ENCODE data around the gene CAPNS2. TPM values are rescaled to one million over a fixed set of nuclear protein-coding genes. Genes with fewer than 3 reads are reported as not detected.
A peak's percentile ranks its signal among the peaks of the same experiment; 100 is the strongest.

Gene CAPNS2
- total RNA-seq, 2 donors from 2014 or later = not detected

DNA sequence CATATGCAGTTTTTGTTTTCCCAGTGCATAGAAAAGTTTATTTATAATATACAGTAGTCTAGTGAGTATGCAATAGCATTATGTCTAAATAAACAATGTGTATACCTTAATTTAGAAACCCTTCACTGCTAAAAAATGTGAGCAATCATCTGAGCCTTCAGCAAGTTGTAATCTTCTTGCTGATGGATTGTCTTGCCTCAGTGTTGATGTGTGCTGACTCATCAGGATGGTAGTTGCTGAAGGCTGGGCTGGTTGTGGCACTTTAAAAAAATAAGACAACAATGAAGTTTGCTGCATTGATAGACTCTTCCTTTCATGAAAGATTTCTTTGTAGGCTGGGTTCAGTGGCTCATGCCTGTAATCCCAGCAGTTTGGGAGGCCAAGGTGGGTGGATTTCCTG is 13.9 kb upstream of the CAPNS2 start:
- ATAC-seq (replicated peaks in 1 of 2) (no peak), DNase-seq (no peak)
- Mint-ChIP-seq H3K27ac (no peak overlapping the region), H3K36me3 (ENCODE audit: insufficient read depth in 2 of 2) (no peaks in the 10 kb centered on the region), H3K4me1 (ENCODE audit: low read depth) (no peaks in the 10 kb centered on the region), H3K4me3 (no peak overlapping the region), H3K9me3 (no peaks in the 10 kb centered on the region), H3K27me3 (ENCODE audit: low read depth) (no peaks in the 10 kb centered on the region)

DNA sequence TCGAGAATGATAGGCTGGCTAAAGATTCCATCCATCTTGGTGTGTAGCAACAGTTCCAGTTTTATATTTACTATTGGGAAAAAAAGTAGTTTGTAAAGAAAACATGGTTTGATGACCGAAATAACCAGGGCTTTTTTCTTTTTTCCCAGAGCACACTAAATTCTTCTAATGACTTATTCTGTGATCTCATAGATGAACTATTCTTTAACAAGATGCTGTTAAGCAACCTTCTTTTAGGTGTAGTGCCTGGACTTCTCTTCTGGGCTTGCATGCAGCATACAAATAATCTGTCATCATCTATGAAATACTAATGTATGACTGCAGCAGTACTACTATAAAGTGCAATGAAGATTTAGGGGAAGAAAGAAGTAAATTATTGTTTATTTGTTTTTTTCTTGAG is 11.0 kb upstream of the CAPNS2 start:
- Mint-ChIP-seq H3K9me3 (no peaks in the 10 kb centered on the region), H3K27me3 (ENCODE audit: low read depth) (no peaks in the 10 kb centered on the region), H3K4me1 (ENCODE audit: low read depth) (no peaks in the 10 kb centered on the region), H3K4me3 (no peak overlapping the region), H3K36me3 (ENCODE audit: insufficient read depth in 2 of 2) (no peaks in the 10 kb centered on the region), H3K27ac (no peak overlapping the region)
- DNase-seq = no peak
- no peak for ATAC-seq (replicated peaks in 1 of 2)

DNA sequence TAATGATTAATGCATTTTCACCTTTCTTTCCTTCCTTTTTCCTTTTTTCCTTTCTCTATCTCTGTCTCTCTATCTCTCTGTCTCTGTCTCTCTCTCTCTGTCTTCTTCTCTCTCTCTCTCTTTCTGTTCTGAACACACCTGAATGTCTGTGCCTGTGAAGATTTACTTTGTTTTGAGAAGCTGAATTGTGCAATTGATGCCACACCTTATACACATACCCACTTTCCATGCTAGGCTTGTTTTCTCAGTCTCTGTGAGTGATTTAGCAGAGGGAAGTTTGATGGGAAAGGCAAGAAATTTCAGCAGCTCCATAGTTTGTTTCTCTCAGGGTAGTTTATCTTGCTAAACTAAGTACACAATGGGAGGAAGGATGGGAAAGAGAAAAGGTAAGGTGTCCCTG is 9.3 kb upstream of the CAPNS2 start:
- ATAC-seq (replicated peaks in 1 of 2) (no peak), DNase-seq (no peak)
- no peaks in the 10 kb centered on the region for H3K4me1 Mint-ChIP-seq (ENCODE audit: low read depth)
- H3K9me3 Mint-ChIP-seq = no peaks in the 10 kb centered on the region
- no peak overlapping the region for H3K4me3 Mint-ChIP-seq
- H3K27ac Mint-ChIP-seq = no peak overlapping the region
- no peaks in the 10 kb centered on the region for H3K36me3 Mint-ChIP-seq (ENCODE audit: insufficient read depth in 2 of 2)
- H3K27me3 Mint-ChIP-seq (ENCODE audit: low read depth) = no peaks in the 10 kb centered on the region

DNA sequence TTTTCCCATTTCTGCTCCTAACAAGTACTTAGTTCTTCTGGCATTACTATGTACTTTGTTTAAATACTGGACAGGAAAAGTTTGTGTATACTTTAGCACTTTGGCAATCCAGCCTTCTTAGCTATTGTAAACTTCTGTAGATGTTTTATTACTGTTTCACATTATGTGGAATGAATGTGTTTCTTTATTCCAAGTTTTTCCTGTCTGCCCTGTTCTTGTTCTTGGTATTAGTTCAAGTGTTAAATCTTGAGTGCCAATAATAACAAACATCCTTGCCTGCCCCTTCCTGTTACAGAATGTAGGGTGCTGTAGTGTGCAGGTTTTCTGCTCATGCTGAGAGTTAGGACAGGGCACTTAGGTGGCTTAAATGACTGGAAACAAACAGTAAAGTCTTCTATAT is 7.3 kb upstream of the CAPNS2 start:
- Mint-ChIP-seq H3K27ac (no peak overlapping the region), H3K4me3 (no peak overlapping the region), H3K9me3 (no peaks in the 10 kb centered on the region), H3K4me1 (ENCODE audit: low read depth) (no peaks in the 10 kb centered on the region), H3K27me3 (ENCODE audit: low read depth) (no peaks in the 10 kb centered on the region), H3K36me3 (ENCODE audit: insufficient read depth in 2 of 2) (no peaks in the 10 kb centered on the region)
- ATAC-seq (replicated peaks in 1 of 2) (no peak), DNase-seq (no peak)

DNA sequence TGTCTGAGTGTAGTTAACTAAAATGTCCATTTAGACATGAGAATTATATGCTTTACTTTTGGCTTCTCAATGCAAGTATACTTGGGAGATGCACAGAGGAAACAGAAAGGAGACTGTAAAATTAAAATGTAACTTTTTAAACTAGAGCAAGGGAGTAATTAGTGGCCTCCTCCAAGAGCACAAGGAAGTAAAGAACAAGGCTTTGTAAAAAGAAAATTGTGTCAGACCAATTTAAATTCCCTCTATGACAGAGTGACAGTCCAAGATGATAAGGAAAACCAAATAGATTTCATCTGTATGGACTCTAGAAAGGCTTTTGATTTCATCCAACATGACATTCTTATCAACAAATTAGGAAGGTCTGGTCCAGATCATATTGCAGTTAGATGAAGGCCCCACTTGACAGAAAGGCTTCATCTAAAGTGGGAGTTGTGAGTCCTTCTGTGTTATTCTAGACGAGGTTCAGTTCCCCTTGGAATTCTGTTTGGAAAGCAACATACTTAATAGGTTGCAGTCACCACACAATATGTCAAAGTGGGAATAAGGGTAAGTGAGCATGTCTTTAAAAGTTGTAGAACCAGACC is 6.5 kb upstream of the CAPNS2 start:
- no peaks in the 10 kb centered on the region for H3K36me3 Mint-ChIP-seq (ENCODE audit: insufficient read depth in 2 of 2)
- H3K27me3 Mint-ChIP-seq (ENCODE audit: low read depth) = no peaks in the 10 kb centered on the region
- ATAC-seq (replicated peaks in 1 of 2) = no peak
- no peak for DNase-seq
- no peaks in the 10 kb centered on the region for H3K9me3 Mint-ChIP-seq
- no peak overlapping the region for H3K4me3 Mint-ChIP-seq
- peak overlapping the region; percentile 58 for H3K27ac Mint-ChIP-seq
- no peaks in the 10 kb centered on the region for H3K4me1 Mint-ChIP-seq (ENCODE audit: low read depth)

DNA sequence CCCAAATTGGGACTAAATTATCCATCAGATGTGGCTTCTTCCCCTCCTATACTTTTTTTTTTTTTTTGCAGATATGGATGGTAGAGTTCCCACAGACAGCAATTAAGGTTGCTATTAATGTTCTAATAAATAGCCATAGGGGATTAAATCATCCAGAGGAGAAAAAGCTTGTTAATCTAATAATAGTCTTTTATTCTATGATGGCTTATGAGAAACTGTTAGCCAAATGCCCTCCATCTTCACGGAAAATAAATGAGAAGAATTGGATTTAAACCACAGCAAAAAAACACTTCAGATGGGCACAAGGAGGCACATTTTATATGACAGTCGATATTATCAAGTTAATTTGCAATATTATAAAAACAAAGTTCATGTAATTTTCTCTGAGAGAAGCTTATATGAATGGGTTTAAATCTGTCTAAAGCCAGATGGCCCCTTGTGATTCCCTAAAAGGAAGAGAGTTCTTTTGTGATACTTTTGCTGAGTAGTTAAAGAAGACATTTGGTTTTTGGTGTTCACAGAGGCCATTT is 5.1 kb upstream of the CAPNS2 start:
- ATAC-seq (replicated peaks in 1 of 2) (no peak), DNase-seq (no peak)
- Mint-ChIP-seq H3K27ac (no peak overlapping the region), H3K4me1 (ENCODE audit: low read depth) (no peaks in the 10 kb centered on the region), H3K9me3 (no peaks in the 10 kb centered on the region), H3K36me3 (ENCODE audit: insufficient read depth in 2 of 2) (no peaks in the 10 kb centered on the region), H3K27me3 (ENCODE audit: low read depth) (no peaks in the 10 kb centered on the region), H3K4me3 (no peak overlapping the region)

DNA sequence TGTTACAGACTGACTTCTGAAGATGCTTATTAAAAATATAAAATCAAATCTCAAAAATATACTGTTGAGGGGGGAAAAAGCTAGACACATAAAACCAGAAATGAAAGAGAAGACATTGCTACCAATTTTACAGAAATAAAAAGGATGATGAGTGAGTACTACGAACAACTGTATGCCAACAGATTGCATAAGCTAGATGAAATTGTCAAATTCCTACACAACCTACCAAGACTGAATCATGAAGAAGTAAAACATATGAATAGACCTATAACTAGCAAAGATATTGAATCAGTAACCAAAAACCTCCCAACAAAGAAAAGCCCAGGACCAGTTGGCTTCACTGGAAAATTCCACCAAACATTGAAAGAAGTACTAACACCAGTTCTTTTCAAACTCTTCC is 3.5 kb upstream of the CAPNS2 start:
- Mint-ChIP-seq H3K36me3 (ENCODE audit: insufficient read depth in 2 of 2) (no peaks in the 10 kb centered on the region), H3K9me3 (no peaks in the 10 kb centered on the region), H3K27ac (no peak overlapping the region), H3K4me1 (ENCODE audit: low read depth) (no peaks in the 10 kb centered on the region), H3K27me3 (ENCODE audit: low read depth) (no peaks in the 10 kb centered on the region), H3K4me3 (no peak overlapping the region)
- DNase-seq = no peak
- ATAC-seq (replicated peaks in 1 of 2) = no peak

DNA sequence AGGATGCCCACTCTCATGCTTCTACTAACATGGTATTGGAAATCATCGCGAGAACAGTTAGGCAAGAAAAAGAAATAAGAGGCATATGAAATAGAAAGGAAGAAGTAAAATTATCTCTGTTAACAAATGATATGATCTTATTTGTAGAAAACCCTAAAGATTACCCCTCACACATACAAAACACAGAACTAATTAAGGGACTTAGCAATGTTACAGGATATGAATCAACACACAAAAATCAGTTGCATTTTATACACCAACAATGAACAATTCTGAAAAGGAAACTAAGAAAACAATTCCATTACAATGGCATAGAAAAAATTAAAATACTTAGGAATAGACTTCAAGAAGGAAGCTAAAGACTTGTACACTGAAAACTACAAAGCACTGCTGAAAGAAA is 2.7 kb upstream of the CAPNS2 start:
- Mint-ChIP-seq H3K36me3 (ENCODE audit: insufficient read depth in 2 of 2) (no peaks in the 10 kb centered on the region), H3K27ac (no peak overlapping the region), H3K9me3 (no peaks in the 10 kb centered on the region), H3K4me3 (no peak overlapping the region), H3K27me3 (ENCODE audit: low read depth) (no peaks in the 10 kb centered on the region), H3K4me1 (ENCODE audit: low read depth) (no peaks in the 10 kb centered on the region)
- DNase-seq = no peak
- no peak for ATAC-seq (replicated peaks in 1 of 2)

DNA sequence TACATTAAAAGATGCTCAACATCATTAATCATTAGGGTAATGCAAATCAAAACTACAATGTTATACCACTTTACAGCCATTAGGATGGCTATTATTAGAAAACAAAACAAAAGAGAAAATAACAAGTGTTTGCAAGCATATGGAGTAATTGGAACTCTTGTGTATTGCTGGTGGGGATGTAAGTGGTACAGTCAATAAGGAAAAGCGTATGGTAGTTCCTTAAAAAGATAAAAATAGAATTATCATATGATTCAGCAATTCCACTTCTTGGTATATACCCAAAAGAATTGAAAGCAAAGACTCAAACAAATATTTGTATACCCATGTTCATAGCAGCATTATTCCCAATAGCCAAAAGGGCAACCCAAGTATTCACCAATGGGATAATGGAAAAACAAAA is 1.4 kb upstream of the CAPNS2 start:
- H3K36me3 Mint-ChIP-seq (ENCODE audit: insufficient read depth in 2 of 2) = no peaks in the 10 kb centered on the region
- no peak for ATAC-seq (replicated peaks in 1 of 2)
- no peaks in the 10 kb centered on the region for H3K27me3 Mint-ChIP-seq (ENCODE audit: low read depth)
- DNase-seq = no peak
- H3K4me3 Mint-ChIP-seq = no peak overlapping the region
- H3K9me3 Mint-ChIP-seq = no peaks in the 10 kb centered on the region
- H3K27ac Mint-ChIP-seq = no peak overlapping the region
- no peaks in the 10 kb centered on the region for H3K4me1 Mint-ChIP-seq (ENCODE audit: low read depth)

DNA sequence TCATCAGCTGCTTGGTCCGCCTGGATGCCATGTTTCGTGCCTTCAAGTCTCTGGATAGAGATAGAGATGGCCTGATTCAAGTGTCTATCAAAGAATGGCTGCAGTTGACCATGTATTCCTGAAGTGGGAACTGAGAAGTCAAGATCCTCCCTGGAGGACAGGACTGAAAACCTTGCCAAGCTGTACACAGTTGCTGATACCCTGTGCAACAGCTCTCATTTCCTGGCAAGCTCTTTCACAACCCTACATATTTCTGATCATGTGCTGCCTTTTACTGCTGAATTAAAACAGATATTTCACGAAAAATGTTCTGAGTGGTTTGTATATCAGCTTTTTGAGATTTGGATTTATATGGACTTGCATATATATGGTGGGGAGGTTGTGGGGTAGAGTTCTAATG is 898 bp downstream of the CAPNS2 start:
- Mint-ChIP-seq H3K27me3 (ENCODE audit: low read depth) (no peaks in the 10 kb centered on the region), H3K4me3 (no peak overlapping the region), H3K4me1 (ENCODE audit: low read depth) (no peaks in the 10 kb centered on the region), H3K9me3 (no peaks in the 10 kb centered on the region), H3K27ac (no peak overlapping the region), H3K36me3 (ENCODE audit: insufficient read depth in 2 of 2) (no peaks in the 10 kb centered on the region)
- DNase-seq (no peak), ATAC-seq (replicated peaks in 1 of 2) (no peak)

DNA sequence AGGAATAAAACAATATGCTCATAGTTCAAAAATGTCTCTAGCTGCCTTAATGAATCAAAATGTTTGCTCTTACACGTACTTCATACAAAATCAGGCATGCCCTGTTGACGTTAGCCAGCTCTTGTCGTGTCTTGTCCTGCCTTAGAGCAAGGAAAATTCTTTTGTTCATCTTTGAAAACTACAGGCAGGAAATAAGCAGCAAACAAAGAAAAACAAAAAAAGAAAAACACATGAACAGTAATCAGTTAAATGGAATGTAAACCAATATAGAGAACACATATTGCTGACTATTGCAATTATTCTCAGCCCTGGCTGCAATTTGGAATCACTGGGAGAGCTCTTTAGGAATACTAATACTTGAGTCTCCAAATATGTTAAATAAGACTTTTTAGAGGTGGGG is 1.7 kb downstream of the CAPNS2 start:
- Mint-ChIP-seq H3K36me3 (ENCODE audit: insufficient read depth in 2 of 2) (no peaks in the 10 kb centered on the region), H3K4me1 (ENCODE audit: low read depth) (no peaks in the 10 kb centered on the region), H3K27me3 (ENCODE audit: low read depth) (peaks cover 4% of the 10 kb centered on the region), H3K9me3 (no peaks in the 10 kb centered on the region), H3K4me3 (no peak overlapping the region), H3K27ac (no peak overlapping the region)
- ATAC-seq (replicated peaks in 1 of 2) = no peak
- DNase-seq = no peak

DNA sequence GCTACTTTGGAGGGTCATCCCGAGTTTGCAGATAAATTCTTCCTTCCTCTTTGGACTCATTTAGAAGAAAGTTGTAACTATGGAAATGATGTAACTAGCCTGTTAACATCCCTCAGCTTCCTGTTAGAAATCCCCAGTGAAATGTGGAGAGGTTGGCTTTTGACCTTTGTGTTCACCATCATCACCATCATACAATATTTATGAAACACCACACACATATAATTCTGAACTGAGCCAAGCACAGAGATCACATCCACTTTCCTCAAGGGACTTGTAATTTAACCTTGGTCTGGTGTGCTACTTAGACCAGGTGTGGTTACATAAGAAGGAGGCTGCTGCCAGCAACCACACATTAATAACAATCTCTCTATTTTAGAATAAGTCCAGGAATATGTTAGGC is 2.5 kb downstream of the CAPNS2 start:
- Mint-ChIP-seq H3K27ac (no peak overlapping the region), H3K36me3 (ENCODE audit: insufficient read depth in 2 of 2) (no peaks in the 10 kb centered on the region), H3K4me1 (ENCODE audit: low read depth) (no peaks in the 10 kb centered on the region), H3K4me3 (no peak overlapping the region), H3K9me3 (no peaks in the 10 kb centered on the region), H3K27me3 (ENCODE audit: low read depth) (peaks cover 11% of the 10 kb centered on the region)
- ATAC-seq (replicated peaks in 1 of 2) = no peak
- no peak for DNase-seq

DNA sequence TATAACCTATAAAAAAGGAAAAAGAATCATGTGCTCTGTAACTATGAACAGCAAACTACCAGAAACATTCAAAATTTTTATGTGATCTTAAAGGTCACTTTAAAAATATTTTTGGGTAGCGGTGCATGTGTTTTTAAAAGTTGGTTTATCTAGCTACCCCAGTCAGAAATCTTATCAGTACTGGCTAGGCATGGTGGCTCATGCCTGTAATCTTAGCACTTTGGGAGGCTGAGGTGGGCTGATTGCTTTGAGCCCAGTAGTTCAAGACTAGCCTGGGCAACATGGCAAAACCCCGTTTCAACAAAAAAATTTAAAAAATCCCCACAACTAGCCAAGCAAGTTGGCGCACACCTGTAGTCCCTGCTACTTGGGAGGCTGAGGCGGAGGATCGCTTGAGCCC is 3.7 kb downstream of the CAPNS2 start:
- no peak overlapping the region for H3K4me3 Mint-ChIP-seq
- ATAC-seq (replicated peaks in 1 of 2) (no peak), DNase-seq (no peak)
- no peaks in the 10 kb centered on the region for H3K4me1 Mint-ChIP-seq (ENCODE audit: low read depth)
- no peak overlapping the region for H3K27ac Mint-ChIP-seq
- no peaks in the 10 kb centered on the region for H3K9me3 Mint-ChIP-seq
- peaks cover 11% of the 10 kb centered on the region for H3K27me3 Mint-ChIP-seq (ENCODE audit: low read depth)
- H3K36me3 Mint-ChIP-seq (ENCODE audit: insufficient read depth in 2 of 2) = no peaks in the 10 kb centered on the region

DNA sequence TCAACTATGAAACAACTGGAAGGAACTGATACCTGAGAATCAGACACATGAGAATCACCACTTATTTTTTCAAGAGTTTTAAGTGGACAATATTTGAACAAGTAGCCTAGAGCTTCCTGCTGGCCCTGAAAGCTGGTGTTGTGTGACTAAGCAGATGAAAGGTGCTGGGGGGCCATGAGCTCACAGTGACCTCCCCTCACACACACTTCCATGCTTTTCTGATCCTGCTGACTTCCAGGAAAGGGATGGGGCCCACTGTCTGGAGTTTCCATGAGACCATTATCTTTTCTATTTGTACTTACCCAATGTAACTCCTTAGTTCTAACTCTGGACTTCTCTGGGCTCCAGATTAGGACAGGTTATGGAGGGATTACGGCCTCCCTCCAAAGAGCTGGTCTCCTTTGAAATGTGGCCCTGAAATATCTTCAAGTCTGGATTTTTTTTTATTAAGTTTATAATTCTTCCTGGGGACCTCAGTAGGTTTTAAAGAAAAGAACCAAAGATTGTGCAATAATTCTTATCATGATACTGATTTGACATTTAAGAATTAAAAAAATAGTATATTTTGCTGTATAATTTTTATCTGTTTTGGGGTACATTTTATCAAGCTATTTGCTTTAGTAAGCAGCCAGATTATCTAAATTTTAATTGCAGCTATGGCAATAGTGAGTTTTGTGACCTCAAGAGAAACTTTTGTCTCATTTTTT is 4.9 kb downstream of the CAPNS2 start:
- Mint-ChIP-seq H3K9me3 (no peaks in the 10 kb centered on the region), H3K4me1 (ENCODE audit: low read depth) (no peaks in the 10 kb centered on the region), H3K27me3 (ENCODE audit: low read depth) (peaks cover 11% of the 10 kb centered on the region), H3K27ac (no peak overlapping the region), H3K4me3 (no peak overlapping the region), H3K36me3 (ENCODE audit: insufficient read depth in 2 of 2) (no peaks in the 10 kb centered on the region)
- ATAC-seq (replicated peaks in 1 of 2) (no peak), DNase-seq (no peak)
